HFFc6 (cell line): ENCODE results near the gene CELF2. TPM values are rescaled to one million over a fixed set of nuclear protein-coding genes. Genes with fewer than 3 reads are reported as not detected.

Source experiments
- DNase-seq: peaks from one replicate; pipeline ENCODE4 v3.0.0-alpha.2; 2018
- H3K27ac Mint-ChIP-seq: 2 replicates; pipeline ENCODE4 v1.8.0; 2020; ENCODE audit warnings: mild to moderate bottlenecking, mixed read lengths
- H3K27me3 Mint-ChIP-seq: 2 replicates; pipeline ENCODE4 v1.8.0; 2021; ENCODE audit warnings: mild to moderate bottlenecking, moderate library complexity, mixed read lengths; ENCODE audit not compliant: insufficient read depth
- H3K36me3 Mint-ChIP-seq: 2 replicates; pipeline ENCODE4 v1.8.0; 2021; ENCODE audit warnings: low read depth, mixed read lengths
- H3K4me1 Mint-ChIP-seq: 2 replicates; pipeline ENCODE4 v1.8.0; 2020; ENCODE audit warnings: low read depth, mixed read lengths
- H3K4me3 Mint-ChIP-seq: 2 replicates; pipeline ENCODE4 v1.8.0; 2020; ENCODE audit warnings: mild to moderate bottlenecking, moderate library complexity, mixed read lengths
- H3K9me3 Mint-ChIP-seq: 2 replicates; pipeline ENCODE4 v1.8.0; 2020; ENCODE audit warnings: mild to moderate bottlenecking, mixed read lengths
- total RNA-seq, 6 experiments: library from RNA; stranded (reverse); fragmentation: NEBNext Ultra II Directional; extraction: Animal tissue kit (Norgen Biotek cat#: 25700); gene quantifications; 2 replicates in 1 of 6; 3 replicates in 5 of 6; pipeline ENCODE4 v1.2.3, GENCODE V29; 2021
- TF ChIP-seq, protein P1 (sequence below): fragments of 200-600 bp; sonication (generic); IDR thresholded peaks from 2 replicates; pipeline ENCODE4 v1.5.0; 2021; ENCODE audit warnings: antibody characterized with exemption, mild to moderate bottlenecking

The CELF2 gene
- total RNA-seq, 6 experiments from 2014 or later, result 2.7 to 5.2 (median 3.5) TPM

DNA sequence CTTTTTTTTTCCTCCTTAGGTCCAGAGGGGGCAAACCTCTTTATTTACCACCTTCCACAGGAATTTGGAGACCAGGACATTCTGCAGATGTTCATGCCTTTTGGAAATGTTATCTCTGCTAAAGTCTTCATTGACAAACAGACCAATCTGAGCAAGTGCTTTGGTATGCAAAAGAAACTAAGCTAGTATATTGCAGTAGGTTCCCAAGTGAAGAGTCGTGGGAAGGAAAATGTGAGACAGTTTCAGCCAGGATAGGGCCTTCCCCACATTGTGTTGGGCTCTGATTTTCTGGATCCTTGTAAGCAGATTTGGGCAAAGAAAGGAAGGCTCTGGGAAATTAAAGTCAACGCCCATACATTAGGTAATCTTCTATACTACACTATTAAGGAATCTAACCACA is 308.1 kb downstream of the CELF2 start:
- TF ChIP-seq, protein P1, sequence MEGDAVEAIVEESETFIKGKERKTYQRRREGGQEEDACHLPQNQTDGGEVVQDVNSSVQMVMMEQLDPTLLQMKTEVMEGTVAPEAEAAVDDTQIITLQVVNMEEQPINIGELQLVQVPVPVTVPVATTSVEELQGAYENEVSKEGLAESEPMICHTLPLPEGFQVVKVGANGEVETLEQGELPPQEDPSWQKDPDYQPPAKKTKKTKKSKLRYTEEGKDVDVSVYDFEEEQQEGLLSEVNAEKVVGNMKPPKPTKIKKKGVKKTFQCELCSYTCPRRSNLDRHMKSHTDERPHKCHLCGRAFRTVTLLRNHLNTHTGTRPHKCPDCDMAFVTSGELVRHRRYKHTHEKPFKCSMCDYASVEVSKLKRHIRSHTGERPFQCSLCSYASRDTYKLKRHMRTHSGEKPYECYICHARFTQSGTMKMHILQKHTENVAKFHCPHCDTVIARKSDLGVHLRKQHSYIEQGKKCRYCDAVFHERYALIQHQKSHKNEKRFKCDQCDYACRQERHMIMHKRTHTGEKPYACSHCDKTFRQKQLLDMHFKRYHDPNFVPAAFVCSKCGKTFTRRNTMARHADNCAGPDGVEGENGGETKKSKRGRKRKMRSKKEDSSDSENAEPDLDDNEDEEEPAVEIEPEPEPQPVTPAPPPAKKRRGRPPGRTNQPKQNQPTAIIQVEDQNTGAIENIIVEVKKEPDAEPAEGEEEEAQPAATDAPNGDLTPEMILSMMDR, result no peak
- H3K36me3 Mint-ChIP-seq, result no peaks in the 10 kb centered on the region
- H3K4me1 Mint-ChIP-seq, result peaks cover 16% of the 10 kb centered on the region
- H3K9me3 Mint-ChIP-seq, result no peaks in the 10 kb centered on the region; the same call in 1 of the 2 replicates
- H3K4me3 Mint-ChIP-seq, result no peak overlapping the region
- peak; percentile 15 for DNase-seq
- peaks cover 2% of the 10 kb centered on the region for H3K27me3 Mint-ChIP-seq
- H3K27ac Mint-ChIP-seq, result no peak overlapping the region

DNA sequence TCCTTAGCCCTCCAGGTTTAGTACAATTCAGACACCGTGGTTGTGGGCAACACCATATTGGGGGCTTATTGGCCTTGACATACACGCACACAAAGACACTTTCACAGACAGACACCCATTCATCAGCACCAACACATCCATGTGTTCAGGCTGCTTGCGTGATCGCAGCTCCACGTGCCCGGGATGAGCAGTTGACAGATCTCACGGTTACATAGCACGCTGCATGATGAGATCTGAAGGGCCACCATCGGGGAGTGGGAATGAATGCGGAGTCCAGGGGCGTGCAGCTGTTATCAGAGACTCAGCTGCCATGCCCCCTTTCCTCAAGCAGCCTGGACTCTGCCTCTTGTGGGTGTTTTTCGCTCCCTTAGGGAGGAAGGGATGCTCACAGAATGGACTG is 308.6 kb downstream of the CELF2 start:
- Mint-ChIP-seq H3K27me3 (no peaks in the 10 kb centered on the region; the same call in 1 of the 2 replicates), H3K4me3 (no peak overlapping the region), H3K4me1 (peaks cover 16% of the 10 kb centered on the region), H3K27ac (no peak overlapping the region), H3K36me3 (no peaks in the 10 kb centered on the region), H3K9me3 (no peaks in the 10 kb centered on the region; the same call in 1 of the 2 replicates)
- TF ChIP-seq, protein P1, result no peak
- no peak for DNase-seq

DNA sequence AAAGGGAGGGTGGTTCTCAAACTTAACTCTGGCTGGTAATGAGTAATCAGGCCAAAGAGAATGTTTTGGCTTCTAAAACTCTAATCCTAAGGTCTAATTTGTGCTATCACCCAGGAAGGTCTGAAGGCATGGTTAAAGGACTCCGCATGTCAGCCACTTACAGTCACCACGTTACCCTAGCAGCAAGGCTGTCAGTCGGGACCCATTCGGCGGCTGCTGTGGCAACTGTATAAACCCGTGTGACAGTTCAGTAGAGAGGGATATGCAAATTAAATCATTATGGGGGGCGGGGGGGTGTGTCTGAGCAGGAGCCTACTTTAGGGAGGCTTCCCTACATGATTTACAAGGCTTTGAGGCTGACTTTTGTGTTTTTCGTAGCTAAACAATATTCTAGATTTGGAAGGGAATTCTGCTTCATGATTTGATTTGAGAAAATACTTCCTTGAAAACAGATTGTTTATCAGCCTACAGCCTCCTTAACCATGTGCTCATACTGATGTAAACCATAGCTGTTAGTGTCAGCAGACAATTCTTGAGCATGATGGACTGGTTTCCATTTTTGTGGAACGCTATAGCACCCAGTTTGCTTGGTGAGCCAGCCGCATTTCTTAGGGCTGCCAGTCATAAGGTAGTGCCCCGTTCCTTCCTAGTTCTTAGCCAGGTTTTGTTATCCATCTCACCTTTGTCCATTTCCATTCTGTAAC is 309.4 kb downstream of the CELF2 start:
- Mint-ChIP-seq H3K36me3 (no peaks in the 10 kb centered on the region), H3K27ac (no peak overlapping the region), H3K27me3 (no peaks in the 10 kb centered on the region; the same call in 1 of the 2 replicates), H3K9me3 (no peaks in the 10 kb centered on the region; the same call in 1 of the 2 replicates), H3K4me3 (no peak overlapping the region), H3K4me1 (peaks cover 16% of the 10 kb centered on the region)
- TF ChIP-seq, protein P1, result no peak
- DNase-seq, result no peak

DNA sequence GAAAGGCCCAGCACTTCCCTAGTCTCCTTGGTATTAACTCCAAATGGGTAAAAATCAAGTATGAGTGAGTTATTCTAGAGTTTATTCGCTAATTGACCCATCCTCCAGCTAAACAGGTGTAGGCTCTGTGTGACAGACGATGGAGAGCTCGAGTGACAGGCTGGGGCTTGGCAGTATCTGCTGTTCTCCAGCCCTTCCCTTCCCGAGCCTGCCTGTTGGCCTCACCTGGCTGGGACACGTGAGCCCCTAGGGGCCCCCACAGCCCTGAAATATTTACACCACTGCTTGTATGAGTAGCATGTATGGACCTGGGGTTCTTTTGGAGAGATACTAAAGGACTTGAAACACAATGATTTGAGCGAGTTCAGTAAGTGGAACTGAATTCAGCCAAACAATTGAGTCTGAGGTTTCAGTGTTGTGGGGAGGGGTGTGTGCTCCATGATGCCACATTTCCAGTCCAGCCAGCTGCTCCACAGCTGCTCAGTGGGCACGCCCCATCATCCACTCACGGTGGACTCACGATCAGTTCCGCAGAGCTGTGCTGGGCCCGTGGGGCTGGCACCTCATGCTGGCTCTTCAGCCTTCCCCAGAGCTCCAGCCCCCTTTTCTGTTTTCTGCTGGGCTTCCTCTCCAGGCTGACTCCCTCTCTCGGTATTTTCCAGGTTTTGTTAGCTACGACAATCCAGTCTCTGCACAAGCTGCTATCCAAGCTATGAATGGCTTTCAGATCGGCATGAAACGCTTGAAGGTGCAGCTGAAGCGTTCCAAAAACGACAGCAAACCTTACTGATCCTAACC is 310.8 kb downstream of the CELF2 start:
- H3K36me3 Mint-ChIP-seq, result no peaks in the 10 kb centered on the region
- no peak overlapping the region for H3K4me3 Mint-ChIP-seq
- DNase-seq, result no peak
- no peaks in the 10 kb centered on the region; the same call in 1 of the 2 replicates for H3K27me3 Mint-ChIP-seq
- H3K4me1 Mint-ChIP-seq, result peaks cover 16% of the 10 kb centered on the region
- peak overlapping the region; percentile 40; the same call in 1 of the 2 replicates for H3K27ac Mint-ChIP-seq
- TF ChIP-seq, protein P1, result no peak
- H3K9me3 Mint-ChIP-seq, result no peaks in the 10 kb centered on the region; the same call in 1 of the 2 replicates

DNA sequence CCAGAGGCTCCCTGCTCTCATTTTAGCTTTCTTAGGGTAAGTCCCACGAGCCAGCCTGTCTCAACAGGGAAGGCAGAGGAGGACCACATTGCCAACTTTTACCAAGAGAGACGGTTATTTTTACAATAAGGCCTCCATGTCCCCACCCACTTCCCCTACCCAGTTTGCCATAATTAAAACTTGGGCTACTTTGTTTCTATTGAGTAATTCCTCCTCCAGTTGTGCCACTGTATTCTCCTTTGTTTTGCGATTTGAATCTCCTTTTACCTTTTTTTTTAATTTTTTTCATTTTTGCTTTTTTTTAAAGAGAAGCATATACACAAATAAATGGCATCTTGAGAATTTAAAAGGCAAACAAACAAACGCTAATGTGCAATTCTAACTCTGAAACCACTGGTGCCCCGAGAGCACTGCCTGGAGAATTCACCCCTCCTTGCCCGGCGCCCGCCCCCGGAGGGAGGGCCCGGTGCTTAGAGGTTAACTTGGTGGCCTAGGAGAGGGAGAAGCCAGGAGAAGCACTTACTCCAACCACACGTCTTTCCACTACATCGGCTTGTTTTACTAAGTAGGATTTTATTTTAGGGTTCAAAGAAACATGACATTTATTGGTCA is 311.5 kb downstream of the CELF2 start:
- H3K4me1 Mint-ChIP-seq, result peaks cover 16% of the 10 kb centered on the region
- H3K27ac Mint-ChIP-seq, result peak overlapping the region; percentile 40; the same call in 1 of the 2 replicates
- no peaks in the 10 kb centered on the region; the same call in 1 of the 2 replicates for H3K27me3 Mint-ChIP-seq
- TF ChIP-seq, protein P1, result no peak
- H3K4me3 Mint-ChIP-seq, result no peak overlapping the region
- H3K9me3 Mint-ChIP-seq, result no peaks in the 10 kb centered on the region; the same call in 1 of the 2 replicates
- H3K36me3 Mint-ChIP-seq, result no peaks in the 10 kb centered on the region
- no peak for DNase-seq
